A673 (cell line): ENCODE data around the gene ASAH2B. TPM values are rescaled to one million over a fixed set of nuclear protein-coding genes. Genes with fewer than 3 reads are reported as not detected.
"Not testable (repeated sequence)": the region's sequence is repeated elsewhere in the genome, so short reads cannot be mapped to it uniquely, and the experiment has no call there.

Experiments
- BruUV-seq: library from RNA; stranded (reverse); fragments of 400-500 nt; replicated peaks from 2 replicates; lab custom pipeline; 2021; lab: Mats Ljungman, UMichigan
- CTCF ChIA-PET: fragments of 300-600 bp; sonication (Branson Sonifier 250); formaldehyde crosslinking; loops from one replicate; lab custom pipeline; 2022; ENCODE audit warnings: antibody characterized with exemption; lab: Charles Lee
- POLR2A ChIA-PET: fragments of 300-600 bp; sonication (Branson Sonifier 250); formaldehyde crosslinking; loops from one replicate; lab custom pipeline; 2022; ENCODE audit warnings: antibody characterized with exemption; ENCODE audit not compliant: low non-redundant PET; lab: Charles Lee
- DNase-seq: peaks from one replicate; pipeline ENCODE4 v3.0.0-alpha.2; 2015; ENCODE audit warnings: low spot score
- H3K27ac ChIP-seq: fragments of 200-600 bp; sonication (generic); 2 replicates; pipeline ENCODE4 v1.5.1; 2016; ENCODE audit warnings: mixed run types, low read depth, mild to moderate bottlenecking, mixed read lengths, antibody characterized with exemption, low read length; ENCODE audit not compliant: poor library complexity, severe bottlenecking
- H3K27me3 ChIP-seq: fragments of 200-600 bp; sonication (generic); replicated peaks from 2 replicates; pipeline ENCODE4 v1.6.1; 2017; ENCODE audit warnings: mixed run types, low read depth, mild to moderate bottlenecking, mixed read lengths, antibody characterized with exemption, low read length; ENCODE audit not compliant: insufficient read depth, poor library complexity
- H3K36me3 ChIP-seq: fragments of 200-600 bp; sonication (generic); 2 replicates; pipeline ENCODE4 v1.6.1; 2016; ENCODE audit warnings: mixed run types, mild to moderate bottlenecking, mixed read lengths, antibody characterized with exemption, low read length; ENCODE audit not compliant: insufficient read depth, poor library complexity, severe bottlenecking
- H3K4me1 ChIP-seq: fragments of 200-600 bp; sonication (generic); 2 replicates; pipeline ENCODE4 v1.6.1; 2017; ENCODE audit warnings: mixed run types, mild to moderate bottlenecking, mixed read lengths, antibody characterized with exemption, low read length; ENCODE audit not compliant: insufficient read depth, poor library complexity, severe bottlenecking
- H3K4me3 ChIP-seq: fragments of 200-600 bp; sonication (generic); 2 replicates; pipeline ENCODE4 v1.5.1; 2016; ENCODE audit warnings: low read depth, mixed run types, mild to moderate bottlenecking, mixed read lengths, low read length; ENCODE audit not compliant: poor library complexity, severe bottlenecking
- H3K9me3 ChIP-seq: fragments of 200-600 bp; sonication (generic); 2 replicates; pipeline ENCODE4 v1.6.1; 2016; ENCODE audit warnings: mixed run types, low read depth, mild to moderate bottlenecking, mixed read lengths, antibody characterized with exemption, low read length; ENCODE audit not compliant: poor library complexity, severe bottlenecking
- CTCF ChIP-seq: fragments of 300-800, 200-600 bp; sonication (generic); conservative IDR thresholded peaks from 2 replicates; pipeline ENCODE4 v1.5.1; 2017; ENCODE audit warnings: low read depth, mild to moderate bottlenecking, antibody characterized with exemption, low read length, moderate library complexity, mixed read lengths
- EZH2 ChIP-seq: fragments of 200-600 bp; sonication (generic); IDR thresholded peaks from 2 replicates; pipeline ENCODE4 v1.6.1; 2017; ENCODE audit warnings: borderline replicate concordance, low read depth, mild to moderate bottlenecking, mixed read lengths, antibody characterized with exemption, low read length; ENCODE audit not compliant: poor library complexity, severe bottlenecking
- intact Hi-C: fragments of 100-400 bp; cut with micrococcal nuclease; formaldehyde crosslinking; loops from one replicate; pipeline ENCODE4 v1.10.0; 2022; ENCODE audit not compliant: unreplicated experiment
- total RNA-seq: library from RNA; stranded (reverse); gene quantifications from 2 replicates; pipeline ENCODE4 v1.2.3, GENCODE V29; 2021

The ASAH2B gene
- total RNA-seq, 1 experiment from 2014 or later = 5.3 TPM

- H3K27ac ChIP-seq, CTCF ChIA-PET, H3K36me3 ChIP-seq, H3K9me3 ChIP-seq, BruUV-seq, DNase-seq, intact Hi-C loops, H3K4me1 ChIP-seq, H3K27me3 ChIP-seq, POLR2A ChIA-PET, H3K4me3 ChIP-seq: not testable (repeated sequence)
Observed at GRCh38 chr10:50710241-50710640, 29.5 kb upstream of the ASAH2B start.

- H3K9me3 ChIP-seq, BruUV-seq, H3K27me3 ChIP-seq, CTCF ChIA-PET, H3K27ac ChIP-seq, POLR2A ChIA-PET, DNase-seq, intact Hi-C loops, H3K4me1 ChIP-seq, H3K4me3 ChIP-seq, H3K36me3 ChIP-seq: not testable (repeated sequence)
Observed at GRCh38 chr10:50723812-50724211, 15.9 kb upstream of the ASAH2B start.

- DNase-seq, H3K36me3 ChIP-seq, H3K27ac ChIP-seq, BruUV-seq, H3K4me3 ChIP-seq, intact Hi-C loops, H3K27me3 ChIP-seq, H3K4me1 ChIP-seq, H3K9me3 ChIP-seq, CTCF ChIA-PET, POLR2A ChIA-PET: not testable (repeated sequence)
Observed at GRCh38 chr10:50728112-50728511, 11.6 kb upstream of the ASAH2B start.

- Histone ChIP-seq H3K27ac (peak overlapping the region; percentile 89), H3K4me3 (peak overlapping the region; percentile 89)
- CTCF ChIA-PET, H3K9me3 ChIP-seq, POLR2A ChIA-PET, H3K27me3 ChIP-seq, H3K36me3 ChIP-seq, intact Hi-C loops, DNase-seq, H3K4me1 ChIP-seq: not testable (repeated sequence)
- TSS peak; percentile 67 for BruUV-seq
Observed at GRCh38 chr10:50738987-50739617, 634 bp upstream of the ASAH2B start.

GRCh38 chr10:50740293-50740648, 535 bp downstream of the ASAH2B start:
- BruUV-seq = no TSS peak
- peaks cover 4% of the 10 kb centered on the region for H3K4me1 ChIP-seq
- H3K4me3 ChIP-seq = peak overlapping the region; percentile 89
- H3K27me3 ChIP-seq = no peaks in the 10 kb centered on the region
- ChIA-PET CTCF (no interaction called here), POLR2A (no interaction called here)
- peak; percentile 81 for DNase-seq
- H3K36me3 ChIP-seq = no peaks in the 10 kb centered on the region
- no peaks in the 10 kb centered on the region for H3K9me3 ChIP-seq
- TF ChIP-seq CTCF = no peak
- TF ChIP-seq EZH2 = no peak
- intact Hi-C loops = no loop called here
- H3K27ac ChIP-seq = peak overlapping the region; percentile 89

GRCh38 chr10:50742820-50743219, 3.1 kb downstream of the ASAH2B start:
- intact Hi-C loops, H3K27me3 ChIP-seq, POLR2A ChIA-PET, H3K36me3 ChIP-seq, BruUV-seq, DNase-seq, CTCF ChIA-PET, H3K27ac ChIP-seq, H3K4me3 ChIP-seq, H3K4me1 ChIP-seq, H3K9me3 ChIP-seq: not testable (repeated sequence)
